Vagina (tissue), 2 donors: ENCODE results near the gene SEC22B. TPM values are rescaled to one million over a fixed set of nuclear protein-coding genes. Genes with fewer than 3 reads are reported as not detected.
A peak's percentile ranks its signal among the peaks of the same experiment; 100 is the strongest.
"Not testable (repeated sequence)": the region's sequence is repeated elsewhere in the genome, so short reads cannot be mapped to it uniquely, and the experiment has no call there.

Source experiments
- DNase-seq, 2 donors: peaks; one replicate each; pipeline ENCODE4 v3.0.0-alpha.2; 2017; ENCODE audit errors: extremely low spot score in 2 of 2
- H3K27ac ChIP-seq: fragments of 200-600 bp; sonication (generic); one replicate; pipeline ENCODE4 v1.5.1; 2019
- H3K27me3 ChIP-seq: fragments of 200-600 bp; sonication (generic); one replicate; pipeline ENCODE4 v1.5.1; 2019
- H3K36me3 ChIP-seq, 2 donors: fragments of 200-600 bp; sonication (generic); one replicate each; pipeline ENCODE4 v1.5.1; 2017 to 2019
- H3K4me1 ChIP-seq: fragments of 200-600 bp; sonication (generic); one replicate; pipeline ENCODE4 v1.5.1; 2019
- H3K4me3 ChIP-seq, 2 donors: fragments of 200-600 bp; sonication (generic); 1 replicate in 1 of 2; 2 replicates in 1 of 2; pipeline ENCODE4 v1.5.1; 2016 to 2019
- H3K9me3 ChIP-seq: fragments of 200-600 bp; sonication (generic); one replicate; pipeline ENCODE4 v1.5.1; 2019
- CTCF ChIP-seq, 3 experiments: fragments of 450-650 bp in 2 of 3; fragments of 200-600 bp in 1 of 3; sonication (generic) in 1 of 3; IDR thresholded peaks; one replicate each; pipeline ENCODE4 v1.5.1; 2017 to 2019; ENCODE audit warnings: antibody characterized with exemption in 3 of 3, mild to moderate bottlenecking in 2 of 3, moderate library complexity in 2 of 3
- POLR2A ChIP-seq, 2 donors: fragments of 450-650 bp; IDR thresholded peaks; one replicate each; pipeline ENCODE4 v1.6.1; 2017; ENCODE audit warnings: antibody characterized with exemption in 2 of 2, mild to moderate bottlenecking in 2 of 2, moderate library complexity in 2 of 2
- POLR2AphosphoS5 ChIP-seq, 2 donors: sonication (generic); formaldehyde crosslinking; IDR thresholded peaks; one replicate each; pipeline ENCODE4 v1.9.0; 2017; ENCODE audit warnings: antibody characterized with exemption in 2 of 2, mild to moderate bottlenecking in 2 of 2, low read depth in 1 of 2; ENCODE audit not compliant: insufficient read depth in 1 of 2
- intact Hi-C: fragments of 100-400 bp; cut with DNase I; formaldehyde crosslinking; loops from one replicate; pipeline ENCODE4 v1.15.1; 2023
- total RNA-seq: library from RNA; depleted of rRNA; stranded (reverse); fragments of >200 nt; gene quantifications from one replicate; pipeline ENCODE4 v1.2.3, GENCODE V29; 2016

Gene SEC22B
- total RNA-seq, 1 donor from 2014 or later: 19.4 TPM

DNA sequence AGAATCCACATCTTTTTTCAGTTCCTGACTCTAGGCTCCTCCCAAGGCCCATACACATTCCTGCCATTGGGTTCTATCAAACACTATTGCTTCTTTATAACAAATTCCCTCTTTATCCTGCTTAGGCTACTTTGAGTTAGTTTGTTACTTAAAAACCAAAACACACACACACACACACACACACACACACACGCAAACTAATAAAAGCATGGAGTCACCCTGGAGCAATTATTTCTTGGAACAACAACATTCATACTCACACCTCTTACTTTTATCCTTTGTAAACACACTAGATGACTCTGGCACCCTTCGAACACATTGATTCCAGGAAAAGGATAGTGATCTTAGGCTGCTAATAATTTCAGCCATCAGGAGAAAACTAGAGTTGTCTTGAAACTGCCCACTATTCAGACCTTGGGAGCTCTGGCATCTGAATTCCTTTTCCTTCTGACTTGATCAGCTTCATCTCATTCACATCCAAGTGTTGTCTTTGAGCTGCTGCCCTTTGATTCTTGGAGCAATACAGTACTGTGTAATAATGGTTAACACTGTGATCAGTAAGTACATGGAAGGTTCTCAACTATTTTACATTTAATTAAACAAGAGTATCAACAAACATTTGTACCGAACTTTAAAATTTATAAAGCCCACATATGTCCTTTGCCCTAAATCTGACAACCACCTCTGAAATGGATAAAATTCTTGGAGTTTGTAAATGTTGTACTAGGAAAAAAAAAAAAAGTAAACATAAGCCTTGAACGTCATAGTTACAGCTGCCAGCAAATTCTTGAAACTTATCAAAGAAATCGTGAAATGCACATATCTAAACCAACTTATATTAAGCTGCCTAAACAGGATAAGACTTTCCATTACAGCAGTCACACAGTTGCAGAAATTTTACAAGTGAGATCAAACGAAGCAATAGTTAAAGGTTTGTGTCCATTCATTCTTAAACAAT, 2.8 kb upstream of the SEC22B start:
- DNase-seq: no peak
- Histone ChIP-seq H3K4me1 (peaks cover 4% of the 10 kb centered on the region), H3K9me3 (no peaks in the 10 kb centered on the region), H3K27me3 (no peaks in the 10 kb centered on the region), H3K36me3 (no peaks in the 10 kb centered on the region), H3K27ac (peak overlapping the region; percentile 66), H3K4me3 (peak overlapping the region in 1 of 2 donors; percentile 44)
- TF ChIP-seq CTCF (IDR thresholded peaks at IDR 0.05) (no peak), POLR2AphosphoS5 (IDR thresholded peaks at IDR 0.05; ENCODE audit: insufficient read depth in 1 of 2, low read depth in 1 of 2) (no peak), POLR2A (IDR thresholded peaks at IDR 0.05) (no peak)
- intact Hi-C loops: no loop called here

GRCh38 chr1:120178058-120178457, 1.7 kb upstream of the SEC22B start:
- H3K36me3 ChIP-seq, H3K4me3 ChIP-seq, DNase-seq, H3K9me3 ChIP-seq, intact Hi-C loops, H3K27ac ChIP-seq, H3K27me3 ChIP-seq, H3K4me1 ChIP-seq: not testable (repeated sequence)

DNA sequence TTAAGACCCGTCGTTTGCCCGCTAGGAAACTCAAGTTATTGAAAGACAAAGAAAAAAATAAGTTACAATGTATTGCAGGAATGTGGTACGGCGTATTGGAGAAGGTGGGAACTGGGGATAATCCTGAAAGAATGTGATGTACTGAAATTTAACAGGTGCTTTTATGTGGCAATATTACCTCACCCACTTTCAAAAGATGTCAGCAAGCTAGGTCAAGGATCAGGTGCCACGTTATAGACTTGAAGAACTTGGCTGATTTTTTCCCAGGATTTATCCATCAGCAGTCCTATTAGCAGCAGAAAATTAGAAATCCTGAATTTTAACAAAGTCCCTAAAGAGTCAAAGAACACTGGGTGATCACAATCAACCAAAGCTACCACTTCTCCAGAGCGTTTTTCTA, 632 bp downstream of the SEC22B start:
- Histone ChIP-seq H3K27ac (peak overlapping the region; percentile 90), H3K4me3 (peak overlapping the region; percentile 54 to 85)
- H3K4me1 ChIP-seq, H3K36me3 ChIP-seq, H3K9me3 ChIP-seq, DNase-seq, intact Hi-C loops, H3K27me3 ChIP-seq: not testable (repeated sequence)

DNA sequence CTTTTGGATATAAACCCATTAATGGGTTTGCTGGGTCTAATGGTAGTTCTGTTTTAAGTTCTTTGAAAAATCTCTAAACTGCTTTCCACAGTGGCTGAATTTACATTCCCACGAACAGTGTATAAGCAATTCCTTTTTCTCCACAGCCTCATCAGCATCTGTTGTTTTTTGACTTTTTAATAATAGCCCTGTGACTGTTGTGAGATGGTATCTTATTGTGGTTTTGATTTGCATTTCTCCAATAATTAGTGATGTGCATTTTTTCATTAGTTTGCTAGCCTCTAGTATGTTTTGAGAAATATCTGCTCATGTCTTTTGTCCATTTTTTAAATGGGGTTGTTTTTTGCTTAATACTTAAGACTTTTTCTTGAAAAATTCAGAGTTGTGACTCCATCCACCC, 11.6 kb downstream of the SEC22B start:
- H3K9me3 ChIP-seq, H3K27ac ChIP-seq, DNase-seq, H3K4me1 ChIP-seq, H3K4me3 ChIP-seq, H3K27me3 ChIP-seq, H3K36me3 ChIP-seq, intact Hi-C loops: not testable (repeated sequence)

DNA sequence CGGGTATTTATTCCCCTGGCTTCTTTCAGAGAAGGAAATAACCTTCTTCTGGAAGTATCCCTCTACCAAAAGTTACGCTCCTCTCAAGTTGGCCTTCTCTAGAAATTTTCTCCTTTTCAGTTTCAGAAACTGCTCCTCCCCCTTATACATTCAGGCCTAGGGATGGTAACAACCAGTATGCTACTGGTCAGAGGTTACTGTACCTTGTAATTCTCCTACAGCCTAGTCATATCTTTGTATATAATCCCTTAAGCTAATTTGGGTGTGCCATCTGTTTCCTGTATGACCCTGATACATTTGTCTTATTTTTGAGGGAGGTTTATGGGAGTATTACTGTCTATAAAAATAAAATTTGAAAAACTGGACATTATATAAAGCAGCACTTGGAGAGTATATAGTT, 14.3 kb downstream of the SEC22B start:
- H3K4me1 ChIP-seq, H3K27ac ChIP-seq, DNase-seq, H3K27me3 ChIP-seq, H3K36me3 ChIP-seq, H3K9me3 ChIP-seq, H3K4me3 ChIP-seq, intact Hi-C loops: not testable (repeated sequence)

DNA sequence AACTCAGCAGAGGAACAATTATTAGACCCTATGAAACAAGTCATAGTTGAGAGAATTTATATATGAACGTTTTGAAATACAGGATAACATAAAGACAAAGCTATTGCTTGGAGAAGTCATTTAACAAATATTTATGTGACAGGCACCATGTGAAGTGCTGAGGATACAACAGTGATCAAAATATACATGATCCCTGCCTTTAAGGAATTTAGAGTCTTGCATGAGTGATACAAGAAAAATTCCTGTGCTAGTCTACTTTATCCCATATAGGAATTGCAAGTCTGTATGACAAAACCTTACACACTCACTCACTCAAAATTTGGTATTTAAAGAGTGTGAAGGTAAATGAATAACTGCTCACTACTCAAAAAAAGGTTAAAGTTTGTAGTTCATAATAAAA, 17.8 kb downstream of the SEC22B start:
- H3K27ac ChIP-seq, intact Hi-C loops, DNase-seq, H3K27me3 ChIP-seq, H3K4me1 ChIP-seq, H3K9me3 ChIP-seq, H3K4me3 ChIP-seq, H3K36me3 ChIP-seq: not testable (repeated sequence)

GRCh38 chr1:120158086-120158485, 18.2 kb downstream of the SEC22B start:
- H3K4me1 ChIP-seq, H3K36me3 ChIP-seq, H3K9me3 ChIP-seq, H3K27ac ChIP-seq, H3K4me3 ChIP-seq, intact Hi-C loops, H3K27me3 ChIP-seq, DNase-seq: not testable (repeated sequence)

- H3K4me1 ChIP-seq, H3K27ac ChIP-seq, DNase-seq, H3K27me3 ChIP-seq, H3K9me3 ChIP-seq, intact Hi-C loops, H3K4me3 ChIP-seq, H3K36me3 ChIP-seq: not testable (repeated sequence)
Measured at GRCh38 chr1:120150138-120150822, 26.0 kb downstream of the SEC22B start.

GRCh38 chr1:120149420-120150059, 26.8 kb downstream of the SEC22B start:
- H3K4me3 ChIP-seq, H3K27me3 ChIP-seq, H3K4me1 ChIP-seq, DNase-seq, H3K9me3 ChIP-seq, intact Hi-C loops, H3K36me3 ChIP-seq, H3K27ac ChIP-seq: not testable (repeated sequence)

DNA sequence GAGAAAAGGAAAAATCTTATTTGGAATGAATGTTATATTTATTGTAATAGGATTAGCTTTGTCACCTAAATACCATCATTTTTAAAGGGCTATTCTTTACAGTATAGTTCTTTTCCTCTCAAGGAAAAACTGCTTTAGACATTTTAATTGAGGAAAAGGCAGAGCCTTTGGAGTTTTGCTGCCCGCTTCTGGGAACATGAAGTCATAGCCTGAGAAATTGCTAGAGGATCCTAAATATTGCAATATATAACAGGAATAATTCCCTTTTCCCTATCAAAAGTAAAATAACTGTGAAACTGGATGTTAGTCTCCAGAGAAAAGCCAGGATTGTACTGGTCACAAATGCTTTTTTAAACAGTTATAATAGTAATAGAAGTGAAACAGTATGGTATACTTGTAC, 30.5 kb downstream of the SEC22B start:
- DNase-seq, H3K4me3 ChIP-seq, H3K9me3 ChIP-seq, H3K27me3 ChIP-seq, intact Hi-C loops, H3K36me3 ChIP-seq, H3K4me1 ChIP-seq, H3K27ac ChIP-seq: not testable (repeated sequence)

DNA sequence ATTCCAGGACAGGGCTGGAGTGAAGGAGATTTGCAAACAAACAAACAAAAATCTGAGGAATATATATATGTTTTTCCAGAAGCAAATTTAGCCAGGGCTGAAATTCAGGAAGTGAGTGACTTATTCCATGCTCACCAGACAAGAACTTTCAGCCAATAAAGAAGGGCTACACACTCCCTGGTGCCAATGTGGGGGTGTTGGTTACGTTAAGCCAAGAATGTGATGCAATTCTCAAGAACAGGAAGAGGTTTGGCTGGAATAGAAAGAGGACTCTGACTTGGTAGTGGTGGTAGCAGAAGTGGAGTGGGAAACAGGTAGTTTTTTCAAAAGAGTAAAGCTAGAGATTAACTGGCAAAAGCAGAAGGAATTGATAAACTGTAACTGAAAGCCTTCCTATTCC, 31.7 kb downstream of the SEC22B start:
- H3K27ac ChIP-seq, H3K27me3 ChIP-seq, DNase-seq, intact Hi-C loops, H3K9me3 ChIP-seq, H3K4me1 ChIP-seq, H3K36me3 ChIP-seq, H3K4me3 ChIP-seq: not testable (repeated sequence)

GRCh38 chr1:120144169-120144568, 32.2 kb downstream of the SEC22B start:
- intact Hi-C loops, H3K36me3 ChIP-seq, H3K27ac ChIP-seq, H3K4me3 ChIP-seq, DNase-seq, H3K27me3 ChIP-seq, H3K9me3 ChIP-seq, H3K4me1 ChIP-seq: not testable (repeated sequence)
